HEK293 (cell line): ENCODE results near the gene DUSP6.
A peak's percentile ranks its signal among the peaks of the same experiment; 100 is the strongest.

Source experiments
- BCL11B ChIP-seq: fragments of 450-650 bp; formaldehyde crosslinking; IDR thresholded peaks from 2 replicates; pipeline ENCODE4 v1.5.1; 2016; ENCODE audit warnings: low read depth, missing biosample characterization, missing genetic modification characterization
- EGR2 ChIP-seq: fragments of 450-650 bp; formaldehyde crosslinking; IDR thresholded peaks from 2 replicates; pipeline ENCODE4 v1.5.1; 2016; ENCODE audit warnings: low read depth, missing biosample characterization, missing genetic modification characterization
- GLIS2 ChIP-seq: fragments of 450-650 bp; formaldehyde crosslinking; IDR thresholded peaks from 2 replicates; pipeline ENCODE4 v1.5.1; 2016; ENCODE audit warnings: missing biosample characterization, missing genetic modification characterization
- IKZF3 ChIP-seq: fragments of 450-650 bp; IDR thresholded peaks from 2 replicates; pipeline ENCODE4 v1.5.0; 2018; ENCODE audit warnings: missing biosample characterization, mild to moderate bottlenecking, missing genetic modification characterization, moderate library complexity
- KLF7 ChIP-seq: fragments of 450-650 bp; formaldehyde crosslinking; IDR thresholded peaks from 2 replicates; pipeline ENCODE4 v1.5.1; 2016; ENCODE audit warnings: missing biosample characterization, missing genetic modification characterization, borderline replicate concordance
- SETDB1 ChIP-seq: IDR thresholded peaks from one replicate; pipeline ENCODE4 v1.6.1; 2017; ENCODE audit warnings: mild to moderate bottlenecking, low read length, moderate library complexity, mixed read lengths; ENCODE audit not compliant: insufficient read length
- TRIM28 ChIP-seq: IDR thresholded peaks from 2 replicates; pipeline ENCODE4 v1.6.1; 2011; ENCODE audit warnings: low read length, control low read depth, borderline replicate concordance
- ZBTB1 ChIP-seq: fragments of 450-650 bp; formaldehyde crosslinking; IDR thresholded peaks from 2 replicates; pipeline ENCODE4 v1.5.1; 2016; ENCODE audit warnings: missing biosample characterization, missing genetic modification characterization
- ZBTB20 ChIP-seq: fragments of 450-650 bp; formaldehyde crosslinking; IDR thresholded peaks from 2 replicates; pipeline ENCODE4 v1.5.1; 2016; ENCODE audit warnings: missing biosample characterization, missing genetic modification characterization
- ZFHX2 ChIP-seq: fragments of 450-650 bp; formaldehyde crosslinking; conservative IDR thresholded peaks from 2 replicates; pipeline ENCODE4 v1.5.1; 2016; ENCODE audit warnings: missing biosample characterization, missing genetic modification characterization
- ZNF121 ChIP-seq: fragments of 450-650 bp; formaldehyde crosslinking; IDR thresholded peaks from 2 replicates; pipeline ENCODE4 v1.5.1; 2016; ENCODE audit warnings: missing biosample characterization, missing genetic modification characterization
- ZNF132 ChIP-seq: fragments of 450-650 bp; formaldehyde crosslinking; IDR thresholded peaks from 2 replicates; pipeline ENCODE4 v1.5.1; 2017; ENCODE audit warnings: missing biosample characterization, missing genetic modification characterization, borderline replicate concordance
- ZNF202 ChIP-seq: fragments of 450-650 bp; formaldehyde crosslinking; IDR thresholded peaks from 2 replicates; pipeline ENCODE4 v1.5.1; 2016; ENCODE audit warnings: missing biosample characterization, missing genetic modification characterization, borderline replicate concordance
- ZNF324 ChIP-seq: fragments of 450-650 bp; formaldehyde crosslinking; IDR thresholded peaks from 2 replicates; pipeline ENCODE4 v1.5.1; 2016; ENCODE audit warnings: missing biosample characterization, missing genetic modification characterization
- ZNF335 ChIP-seq: fragments of 450-650 bp; formaldehyde crosslinking; conservative IDR thresholded peaks from 2 replicates; pipeline ENCODE4 v1.5.1; 2016; ENCODE audit warnings: missing biosample characterization, missing genetic modification characterization
- ZNF473 ChIP-seq: fragments of 450-650 bp; formaldehyde crosslinking; IDR thresholded peaks from 2 replicates; pipeline ENCODE4 v1.5.1; 2017; ENCODE audit warnings: missing biosample characterization, missing genetic modification characterization
- ZNF48 ChIP-seq: fragments of 450-650 bp; formaldehyde crosslinking; IDR thresholded peaks from 2 replicates; pipeline ENCODE4 v1.5.1; 2016; ENCODE audit warnings: missing biosample characterization, missing genetic modification characterization
- ZNF521 ChIP-seq: fragments of 450-650 bp; formaldehyde crosslinking; IDR thresholded peaks from 2 replicates; pipeline ENCODE4 v1.5.1; 2017; ENCODE audit warnings: missing biosample characterization, mild to moderate bottlenecking, missing genetic modification characterization
- ZNF664 ChIP-seq: fragments of 450-650 bp; formaldehyde crosslinking; IDR thresholded peaks from 2 replicates; pipeline ENCODE4 v1.5.1; 2016; ENCODE audit warnings: missing biosample characterization, missing genetic modification characterization
- ZNF670 ChIP-seq: fragments of 450-650 bp; formaldehyde crosslinking; IDR thresholded peaks from 2 replicates; pipeline ENCODE4 v1.5.1; 2016; ENCODE audit warnings: missing biosample characterization, missing genetic modification characterization, low read depth
- ZNF677 ChIP-seq: fragments of 450-650 bp; IDR thresholded peaks from 2 replicates; pipeline ENCODE4 v1.5.0; 2018; ENCODE audit warnings: missing biosample characterization, mild to moderate bottlenecking, missing genetic modification characterization, moderate library complexity
- ZNF76 ChIP-seq: fragments of 450-650 bp; formaldehyde crosslinking; IDR thresholded peaks from 2 replicates; pipeline ENCODE4; 2016; ENCODE audit warnings: low read depth, missing biosample characterization, missing genetic modification characterization, borderline replicate concordance
- ZNF768 ChIP-seq: fragments of 450-650 bp; formaldehyde crosslinking; IDR thresholded peaks from 2 replicates; pipeline ENCODE4 v1.5.1; 2018; ENCODE audit warnings: missing biosample characterization, mild to moderate bottlenecking, missing genetic modification characterization
- ZNF777 ChIP-seq: fragments of 450-650 bp; formaldehyde crosslinking; IDR thresholded peaks from 2 replicates; pipeline ENCODE4 v1.5.1; 2017; ENCODE audit warnings: missing biosample characterization, missing genetic modification characterization, borderline replicate concordance
- TF ChIP-seq, protein P1 (sequence below): fragments of 450-650 bp; formaldehyde crosslinking; IDR thresholded peaks from 2 replicates; pipeline ENCODE4 v1.5.1; 2016; ENCODE audit warnings: missing biosample characterization, missing genetic modification characterization, low read depth
- TF ChIP-seq, protein P2 (sequence below): fragments of 450-650 bp; formaldehyde crosslinking; IDR thresholded peaks from 2 replicates; pipeline ENCODE4 v1.5.1; 2016; ENCODE audit warnings: missing biosample characterization, missing genetic modification characterization
- TF ChIP-seq, protein P3 (sequence below): fragments of 450-650 bp; formaldehyde crosslinking; IDR thresholded peaks from 2 replicates; pipeline ENCODE4 v1.5.1; 2016; ENCODE audit warnings: missing biosample characterization, missing genetic modification characterization
- TF ChIP-seq, protein P4 (sequence below): fragments of 450-650 bp; formaldehyde crosslinking; IDR thresholded peaks from 2 replicates; pipeline ENCODE4 v1.5.1; 2017; ENCODE audit warnings: missing biosample characterization, missing genetic modification characterization
- TF ChIP-seq, protein P5 (sequence below): fragments of 450-650 bp; formaldehyde crosslinking; IDR thresholded peaks from 2 replicates; pipeline ENCODE4 v1.5.1; 2016; ENCODE audit warnings: missing biosample characterization, missing genetic modification characterization
- TF ChIP-seq, protein P6 (sequence below): sonication (generic); formaldehyde crosslinking; IDR thresholded peaks from 2 replicates; pipeline ENCODE4 v1.8.1; 2022; ENCODE audit warnings: mild to moderate bottlenecking, moderate library complexity, missing genetic modification reagents

Gene DUSP6

DNA sequence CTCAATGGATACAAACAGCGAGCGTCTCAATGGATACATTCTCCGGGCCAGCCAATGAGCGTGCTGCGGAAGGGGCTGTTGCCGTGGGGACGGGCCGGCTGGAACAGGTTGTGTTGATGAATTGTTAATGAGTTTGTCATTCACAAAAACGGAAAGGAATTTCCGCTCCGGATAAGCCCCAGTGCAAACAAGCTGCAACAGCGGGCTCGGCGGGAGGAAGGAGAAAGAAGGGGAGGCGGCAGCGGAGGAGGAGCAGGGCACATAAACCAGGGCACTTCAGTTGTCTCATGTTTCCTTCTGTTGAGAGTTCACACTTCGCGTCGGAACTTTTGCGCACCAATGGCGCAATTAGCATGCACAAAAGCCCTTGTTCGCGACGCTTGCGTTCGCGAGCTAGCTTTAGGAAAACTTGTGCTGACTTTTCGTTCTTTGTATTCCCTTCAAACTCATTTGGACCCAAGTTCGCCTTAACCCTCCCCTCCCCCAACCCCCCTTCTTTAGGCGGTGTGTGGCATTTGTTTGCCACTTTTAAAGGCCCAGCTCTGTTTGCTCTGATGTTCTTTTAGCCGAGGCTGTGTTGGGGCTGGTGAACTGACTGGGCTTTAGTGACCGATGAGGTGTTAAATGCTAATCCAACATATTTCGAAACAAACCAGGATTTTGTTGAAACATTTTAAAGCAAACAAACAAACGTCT, at the start of gene DUSP6 (continued):
- TF ChIP-seq, protein P1, sequence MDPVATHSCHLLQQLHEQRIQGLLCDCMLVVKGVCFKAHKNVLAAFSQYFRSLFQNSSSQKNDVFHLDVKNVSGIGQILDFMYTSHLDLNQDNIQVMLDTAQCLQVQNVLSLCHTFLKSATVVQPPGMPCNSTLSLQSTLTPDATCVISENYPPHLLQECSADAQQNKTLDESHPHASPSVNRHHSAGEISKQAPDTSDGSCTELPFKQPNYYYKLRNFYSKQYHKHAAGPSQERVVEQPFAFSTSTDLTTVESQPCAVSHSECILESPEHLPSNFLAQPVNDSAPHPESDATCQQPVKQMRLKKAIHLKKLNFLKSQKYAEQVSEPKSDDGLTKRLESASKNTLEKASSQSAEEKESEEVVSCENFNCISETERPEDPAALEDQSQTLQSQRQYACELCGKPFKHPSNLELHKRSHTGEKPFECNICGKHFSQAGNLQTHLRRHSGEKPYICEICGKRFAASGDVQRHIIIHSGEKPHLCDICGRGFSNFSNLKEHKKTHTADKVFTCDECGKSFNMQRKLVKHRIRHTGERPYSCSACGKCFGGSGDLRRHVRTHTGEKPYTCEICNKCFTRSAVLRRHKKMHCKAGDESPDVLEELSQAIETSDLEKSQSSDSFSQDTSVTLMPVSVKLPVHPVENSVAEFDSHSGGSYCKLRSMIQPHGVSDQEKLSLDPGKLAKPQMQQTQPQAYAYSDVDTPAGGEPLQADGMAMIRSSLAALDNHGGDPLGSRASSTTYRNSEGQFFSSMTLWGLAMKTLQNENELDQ (tag by site-specific recombination): no peak
- TF ChIP-seq TRIM28 (peak; percentile 99), ZNF670 (tag by site-specific recombination) (no peak), SETDB1 (no peak), ZNF664 (peak; percentile 49), ZNF202 (no peak), ZNF335 (tag by site-specific recombination) (peak; percentile 72; the same call in 1 of the 2 replicates), BCL11B (tag by site-specific recombination) (peak; percentile 86; the same call in 1 of the 2 replicates), ZNF121 (tag by site-specific recombination) (peak; percentile 67; the same call in 1 of the 2 replicates), ZNF324 (tag by site-specific recombination) (peak; percentile 88), GLIS2 (no peak; the same call in none of the 2 replicates), ZNF48 (tag by site-specific recombination) (no peak), ZBTB20 (tag by site-specific recombination) (peak; percentile 62; the same call in 1 of the 2 replicates), ZBTB1 (tag by site-specific recombination) (0 out of 2 replicates have a peak, but pooled peaks have one; percentile 66), ZNF76 (peak; percentile 62; the same call in 1 of the 2 replicates), ZNF777 (tag by site-specific recombination) (no peak), ZNF521 (no peak), EGR2 (peak; percentile 86), ZNF132 (no peak), ZFHX2 (tag by site-specific recombination) (peak; percentile 87), IKZF3 (tag by site-specific recombination) (peak; percentile 99), KLF7 (tag by site-specific recombination) (peak; percentile 70; the same call in 1 of the 2 replicates), ZNF677 (tag by site-specific recombination) (no peak), ZNF473 (no peak), ZNF768 (tag by site-specific recombination) (no peak)
- TF ChIP-seq, protein P2, sequence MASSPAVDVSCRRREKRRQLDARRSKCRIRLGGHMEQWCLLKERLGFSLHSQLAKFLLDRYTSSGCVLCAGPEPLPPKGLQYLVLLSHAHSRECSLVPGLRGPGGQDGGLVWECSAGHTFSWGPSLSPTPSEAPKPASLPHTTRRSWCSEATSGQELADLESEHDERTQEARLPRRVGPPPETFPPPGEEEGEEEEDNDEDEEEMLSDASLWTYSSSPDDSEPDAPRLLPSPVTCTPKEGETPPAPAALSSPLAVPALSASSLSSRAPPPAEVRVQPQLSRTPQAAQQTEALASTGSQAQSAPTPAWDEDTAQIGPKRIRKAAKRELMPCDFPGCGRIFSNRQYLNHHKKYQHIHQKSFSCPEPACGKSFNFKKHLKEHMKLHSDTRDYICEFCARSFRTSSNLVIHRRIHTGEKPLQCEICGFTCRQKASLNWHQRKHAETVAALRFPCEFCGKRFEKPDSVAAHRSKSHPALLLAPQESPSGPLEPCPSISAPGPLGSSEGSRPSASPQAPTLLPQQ (tag by site-specific recombination): peak; percentile 86
- TF ChIP-seq, protein P3, sequence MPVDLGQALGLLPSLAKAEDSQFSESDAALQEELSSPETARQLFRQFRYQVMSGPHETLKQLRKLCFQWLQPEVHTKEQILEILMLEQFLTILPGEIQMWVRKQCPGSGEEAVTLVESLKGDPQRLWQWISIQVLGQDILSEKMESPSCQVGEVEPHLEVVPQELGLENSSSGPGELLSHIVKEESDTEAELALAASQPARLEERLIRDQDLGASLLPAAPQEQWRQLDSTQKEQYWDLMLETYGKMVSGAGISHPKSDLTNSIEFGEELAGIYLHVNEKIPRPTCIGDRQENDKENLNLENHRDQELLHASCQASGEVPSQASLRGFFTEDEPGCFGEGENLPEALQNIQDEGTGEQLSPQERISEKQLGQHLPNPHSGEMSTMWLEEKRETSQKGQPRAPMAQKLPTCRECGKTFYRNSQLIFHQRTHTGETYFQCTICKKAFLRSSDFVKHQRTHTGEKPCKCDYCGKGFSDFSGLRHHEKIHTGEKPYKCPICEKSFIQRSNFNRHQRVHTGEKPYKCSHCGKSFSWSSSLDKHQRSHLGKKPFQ (tag by site-specific recombination): peak; percentile 100
- TF ChIP-seq, protein P4, sequence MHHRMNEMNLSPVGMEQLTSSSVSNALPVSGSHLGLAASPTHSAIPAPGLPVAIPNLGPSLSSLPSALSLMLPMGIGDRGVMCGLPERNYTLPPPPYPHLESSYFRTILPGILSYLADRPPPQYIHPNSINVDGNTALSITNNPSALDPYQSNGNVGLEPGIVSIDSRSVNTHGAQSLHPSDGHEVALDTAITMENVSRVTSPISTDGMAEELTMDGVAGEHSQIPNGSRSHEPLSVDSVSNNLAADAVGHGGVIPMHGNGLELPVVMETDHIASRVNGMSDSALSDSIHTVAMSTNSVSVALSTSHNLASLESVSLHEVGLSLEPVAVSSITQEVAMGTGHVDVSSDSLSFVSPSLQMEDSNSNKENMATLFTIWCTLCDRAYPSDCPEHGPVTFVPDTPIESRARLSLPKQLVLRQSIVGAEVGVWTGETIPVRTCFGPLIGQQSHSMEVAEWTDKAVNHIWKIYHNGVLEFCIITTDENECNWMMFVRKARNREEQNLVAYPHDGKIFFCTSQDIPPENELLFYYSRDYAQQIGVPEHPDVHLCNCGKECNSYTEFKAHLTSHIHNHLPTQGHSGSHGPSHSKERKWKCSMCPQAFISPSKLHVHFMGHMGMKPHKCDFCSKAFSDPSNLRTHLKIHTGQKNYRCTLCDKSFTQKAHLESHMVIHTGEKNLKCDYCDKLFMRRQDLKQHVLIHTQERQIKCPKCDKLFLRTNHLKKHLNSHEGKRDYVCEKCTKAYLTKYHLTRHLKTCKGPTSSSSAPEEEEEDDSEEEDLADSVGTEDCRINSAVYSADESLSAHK (tag by site-specific recombination): peak; percentile 91
- TF ChIP-seq, protein P5, sequence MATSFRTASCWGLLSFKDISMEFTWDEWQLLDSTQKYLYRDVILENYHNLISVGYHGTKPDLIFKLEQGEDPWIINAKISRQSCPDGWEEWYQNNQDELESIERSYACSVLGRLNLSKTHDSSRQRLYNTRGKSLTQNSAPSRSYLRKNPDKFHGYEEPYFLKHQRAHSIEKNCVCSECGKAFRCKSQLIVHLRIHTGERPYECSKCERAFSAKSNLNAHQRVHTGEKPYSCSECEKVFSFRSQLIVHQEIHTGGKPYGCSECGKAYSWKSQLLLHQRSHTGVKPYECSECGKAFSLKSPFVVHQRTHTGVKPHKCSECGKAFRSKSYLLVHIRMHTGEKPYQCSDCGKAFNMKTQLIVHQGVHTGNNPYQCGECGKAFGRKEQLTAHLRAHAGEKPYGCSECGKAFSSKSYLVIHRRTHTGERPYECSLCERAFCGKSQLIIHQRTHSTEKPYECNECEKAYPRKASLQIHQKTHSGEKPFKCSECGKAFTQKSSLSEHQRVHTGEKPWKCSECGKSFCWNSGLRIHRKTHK (tag by site-specific recombination): no peak
- TF ChIP-seq, protein P6, sequence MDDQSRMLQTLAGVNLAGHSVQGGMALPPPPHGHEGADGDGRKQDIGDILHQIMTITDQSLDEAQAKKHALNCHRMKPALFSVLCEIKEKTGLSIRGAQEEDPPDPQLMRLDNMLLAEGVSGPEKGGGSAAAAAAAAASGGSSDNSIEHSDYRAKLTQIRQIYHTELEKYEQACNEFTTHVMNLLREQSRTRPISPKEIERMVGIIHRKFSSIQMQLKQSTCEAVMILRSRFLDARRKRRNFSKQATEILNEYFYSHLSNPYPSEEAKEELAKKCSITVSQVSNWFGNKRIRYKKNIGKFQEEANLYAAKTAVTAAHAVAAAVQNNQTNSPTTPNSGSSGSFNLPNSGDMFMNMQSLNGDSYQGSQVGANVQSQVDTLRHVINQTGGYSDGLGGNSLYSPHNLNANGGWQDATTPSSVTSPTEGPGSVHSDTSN (CRISPR knock-in tag): no peak
